Peyer's patch (tissue), 4 donors: ENCODE data around the gene FANCE.

Experiments
- CTCF ChIP-seq, 6 experiments: fragments of 450-650 bp in 4 of 6; fragments of 200-600 bp in 2 of 6; sonication (generic) in 1 of 6; IDR thresholded peaks; one replicate each; pipeline ENCODE4 v1.5.1; 2017 to 2019; ENCODE audit warnings: antibody characterized with exemption in 6 of 6, mild to moderate bottlenecking in 3 of 6, moderate library complexity in 1 of 6
- POLR2A ChIP-seq, 2 donors: fragments of 450-650 bp; IDR thresholded peaks; one replicate each; pipeline ENCODE4 v1.5.1; 2017; ENCODE audit warnings: antibody characterized with exemption in 2 of 2, mild to moderate bottlenecking in 2 of 2, moderate library complexity in 2 of 2

GRCh38 chr6:35498422-35499067, 46.4 kb downstream of the FANCE start:
- TF ChIP-seq CTCF (IDR thresholded peaks at IDR 0.05) (no peak), POLR2A (IDR thresholded peaks at IDR 0.05) (no peak)
